HepG2 (cell line): ENCODE results near the gene FBXO2. TPM values are rescaled to one million over a fixed set of nuclear protein-coding genes. Genes with fewer than 3 reads are reported as not detected.

Experiments used
- EED ChIP-seq: sonication (generic); formaldehyde crosslinking; IDR thresholded peaks from 2 replicates; pipeline ENCODE4 v1.5.0; 2020; ENCODE audit warnings: mild to moderate bottlenecking, missing genetic modification reagents
- MEF2D ChIP-seq: sonication (generic); formaldehyde crosslinking; IDR thresholded peaks from 2 replicates; pipeline ENCODE4 v1.5.1; 2020; ENCODE audit warnings: mild to moderate bottlenecking, missing genetic modification reagents
- SIN3A ChIP-seq: IDR thresholded peaks from 2 replicates; pipeline ENCODE4 v1.6.1; 2011; ENCODE audit warnings: low read depth, mild to moderate bottlenecking, control low read depth, low read length, borderline replicate concordance
- SMAD1 ChIP-seq: sonication (generic); formaldehyde crosslinking; IDR thresholded peaks from 2 replicates; pipeline ENCODE4 v1.4.0; 2020; ENCODE audit warnings: missing genetic modification reagents, low read depth, mild to moderate bottlenecking, borderline replicate concordance
- ZBTB20 ChIP-seq: sonication (generic); formaldehyde crosslinking; IDR thresholded peaks from 2 replicates; pipeline ENCODE4 v1.8.1; 2023; ENCODE audit warnings: missing genetic modification reagents, low read depth, mild to moderate bottlenecking, borderline replicate concordance
- ZMAT3 ChIP-seq: sonication (generic); formaldehyde crosslinking; conservative IDR thresholded peaks from 2 replicates; pipeline ENCODE4 v1.7.0; 2021; ENCODE audit warnings: missing genetic modification reagents
- ZNF205 ChIP-seq: IDR thresholded peaks from 2 replicates; pipeline ENCODE4 v1.6.1; 2018; ENCODE audit warnings: missing biosample characterization, missing genetic modification reagents
- ZNF230 ChIP-seq: sonication (generic); formaldehyde crosslinking; IDR thresholded peaks from 2 replicates; pipeline ENCODE4 v1.4.0; 2020; ENCODE audit warnings: mild to moderate bottlenecking, missing genetic modification reagents
- polyA plus RNA-seq, 8 experiments: library from polyadenylated mRNA; depleted of rRNA in 3 of 8; stranded (reverse) in 7 of 8; unstranded in 1 of 8; fragments of >200 nt; fragmentation: Illumina TruSeq in 4 of 8; extraction: Trizol in 4 of 8; gene quantifications; 2 replicates each; pipeline versions ENCODE4 v1.2.1 to v1.2.3, GENCODE V29; 2011 to 2016; ENCODE audit warnings: low read depth in 4 of 8, missing spikeins in 1 of 8, mixed read lengths in 1 of 8; ENCODE audit not compliant: insufficient read depth in 1 of 8
- total RNA-seq, 5 experiments: library from RNA; depleted of rRNA; stranded (reverse); fragments of >200 nt; fragmentation: Illumina TruSeq; extraction: Trizol; gene quantifications; 2 replicates each; pipeline ENCODE4 v1.2.3, GENCODE V29; 2016; ENCODE audit warnings: low read depth in 1 of 5
- TF ChIP-seq, protein P1 (sequence below), 2 experiments: sonication (generic) in 1 of 2; formaldehyde crosslinking in 1 of 2; IDR thresholded peaks; 2 replicates each; pipeline versions ENCODE4 v1.6.1 to v1.9.0; 2014 to 2022; ENCODE audit warnings: antibody characterized with exemption in 1 of 2, borderline replicate concordance in 1 of 2, inconsistent platforms in 1 of 2, low read depth in 1 of 2, missing genetic modification reagents in 1 of 2
- TF ChIP-seq, protein P2 (sequence below): sonication (generic); formaldehyde crosslinking; conservative IDR thresholded peaks from 2 replicates; pipeline ENCODE4 v1.4.0; 2020; ENCODE audit warnings: missing genetic modification reagents
- TF ChIP-seq, protein P3 (sequence below): IDR thresholded peaks from 2 replicates; pipeline ENCODE4 v1.6.1; 2016; ENCODE audit warnings: missing compliant biosample characterization, missing genetic modification reagents, borderline replicate concordance
- TF ChIP-seq, protein P4 (sequence below): sonication (generic); formaldehyde crosslinking; IDR thresholded peaks from 2 replicates; pipeline ENCODE4 v1.5.1; 2020; ENCODE audit warnings: mild to moderate bottlenecking, missing genetic modification reagents, borderline replicate concordance

Gene FBXO2
- total and polyA plus RNA-seq, 2 of the 13 experiments (the other 11 are each of a cell fraction or from before 2014, with no cell fraction given) = 79.3 to 112 TPM

DNA sequence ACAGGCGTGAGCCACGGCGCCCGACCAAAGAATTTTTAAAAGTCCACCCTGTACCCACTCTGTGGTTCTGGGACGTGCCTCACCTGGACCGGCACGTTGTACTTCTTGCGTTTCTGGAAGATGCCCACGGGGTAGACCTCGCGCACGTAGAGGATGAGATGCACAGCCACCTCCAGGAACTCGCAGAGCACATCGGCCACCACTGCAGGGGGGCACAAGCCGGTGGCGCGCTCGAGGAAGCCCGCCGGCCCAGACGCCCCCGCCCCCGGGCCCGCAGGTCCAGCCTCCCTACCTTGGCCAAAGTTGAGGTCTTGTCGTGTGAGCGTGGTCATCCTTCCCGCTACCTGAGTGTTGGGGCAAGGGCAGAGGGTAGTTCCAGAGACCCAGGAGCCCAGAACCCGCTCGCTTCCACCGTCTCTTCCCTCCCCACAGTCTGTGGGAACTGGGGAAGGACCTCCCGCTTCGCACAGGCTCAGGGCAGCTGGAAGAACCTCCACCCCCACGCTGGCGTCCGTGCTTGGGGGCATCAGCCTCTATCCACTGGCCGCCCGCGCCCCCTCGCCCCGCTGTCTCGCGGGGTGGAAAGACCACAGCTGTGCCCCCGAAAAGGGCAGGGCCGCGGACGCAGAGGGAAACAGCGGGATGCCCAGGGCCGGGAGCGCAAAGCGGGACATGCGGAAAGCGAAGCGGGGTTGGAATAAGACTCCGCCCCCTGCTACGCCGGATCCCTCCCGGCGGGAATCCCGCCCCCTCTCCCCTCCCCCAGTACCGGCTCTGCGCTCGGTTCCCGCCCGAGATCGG is 26.2 kb upstream of the FBXO2 start (continued):
- TF ChIP-seq, protein P1, sequence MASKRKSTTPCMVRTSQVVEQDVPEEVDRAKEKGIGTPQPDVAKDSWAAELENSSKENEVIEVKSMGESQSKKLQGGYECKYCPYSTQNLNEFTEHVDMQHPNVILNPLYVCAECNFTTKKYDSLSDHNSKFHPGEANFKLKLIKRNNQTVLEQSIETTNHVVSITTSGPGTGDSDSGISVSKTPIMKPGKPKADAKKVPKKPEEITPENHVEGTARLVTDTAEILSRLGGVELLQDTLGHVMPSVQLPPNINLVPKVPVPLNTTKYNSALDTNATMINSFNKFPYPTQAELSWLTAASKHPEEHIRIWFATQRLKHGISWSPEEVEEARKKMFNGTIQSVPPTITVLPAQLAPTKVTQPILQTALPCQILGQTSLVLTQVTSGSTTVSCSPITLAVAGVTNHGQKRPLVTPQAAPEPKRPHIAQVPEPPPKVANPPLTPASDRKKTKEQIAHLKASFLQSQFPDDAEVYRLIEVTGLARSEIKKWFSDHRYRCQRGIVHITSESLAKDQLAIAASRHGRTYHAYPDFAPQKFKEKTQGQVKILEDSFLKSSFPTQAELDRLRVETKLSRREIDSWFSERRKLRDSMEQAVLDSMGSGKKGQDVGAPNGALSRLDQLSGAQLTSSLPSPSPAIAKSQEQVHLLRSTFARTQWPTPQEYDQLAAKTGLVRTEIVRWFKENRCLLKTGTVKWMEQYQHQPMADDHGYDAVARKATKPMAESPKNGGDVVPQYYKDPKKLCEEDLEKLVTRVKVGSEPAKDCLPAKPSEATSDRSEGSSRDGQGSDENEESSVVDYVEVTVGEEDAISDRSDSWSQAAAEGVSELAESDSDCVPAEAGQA (IDR thresholded peaks at IDR 0.05; ENCODE audit: low read depth) = no peak
- TF ChIP-seq, protein P1 (CRISPR knock-in tag; IDR thresholded peaks at IDR 0.05; ENCODE audit: borderline replicate concordance) = no peak
- TF ChIP-seq, protein P2, sequence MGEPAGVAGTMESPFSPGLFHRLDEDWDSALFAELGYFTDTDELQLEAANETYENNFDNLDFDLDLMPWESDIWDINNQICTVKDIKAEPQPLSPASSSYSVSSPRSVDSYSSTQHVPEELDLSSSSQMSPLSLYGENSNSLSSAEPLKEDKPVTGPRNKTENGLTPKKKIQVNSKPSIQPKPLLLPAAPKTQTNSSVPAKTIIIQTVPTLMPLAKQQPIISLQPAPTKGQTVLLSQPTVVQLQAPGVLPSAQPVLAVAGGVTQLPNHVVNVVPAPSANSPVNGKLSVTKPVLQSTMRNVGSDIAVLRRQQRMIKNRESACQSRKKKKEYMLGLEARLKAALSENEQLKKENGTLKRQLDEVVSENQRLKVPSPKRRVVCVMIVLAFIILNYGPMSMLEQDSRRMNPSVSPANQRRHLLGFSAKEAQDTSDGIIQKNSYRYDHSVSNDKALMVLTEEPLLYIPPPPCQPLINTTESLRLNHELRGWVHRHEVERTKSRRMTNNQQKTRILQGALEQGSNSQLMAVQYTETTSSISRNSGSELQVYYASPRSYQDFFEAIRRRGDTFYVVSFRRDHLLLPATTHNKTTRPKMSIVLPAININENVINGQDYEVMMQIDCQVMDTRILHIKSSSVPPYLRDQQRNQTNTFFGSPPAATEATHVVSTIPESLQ = no peak
- TF ChIP-seq ZNF205 (CRISPR knock-in tag) (0 out of 2 replicates have a peak, but pooled peaks have one; percentile 25), ZBTB20 (CRISPR knock-in tag) (no peak), SMAD1 (no peak), SIN3A (no peak), ZMAT3 (CRISPR knock-in tag) (no peak), MEF2D (CRISPR knock-in tag) (peak; percentile 58; the same call in 1 of the 2 replicates), ZNF230 (no peak), EED (CRISPR knock-in tag) (0 out of 2 replicates have a peak, but pooled peaks have one; percentile 61)
- TF ChIP-seq, protein P3, sequence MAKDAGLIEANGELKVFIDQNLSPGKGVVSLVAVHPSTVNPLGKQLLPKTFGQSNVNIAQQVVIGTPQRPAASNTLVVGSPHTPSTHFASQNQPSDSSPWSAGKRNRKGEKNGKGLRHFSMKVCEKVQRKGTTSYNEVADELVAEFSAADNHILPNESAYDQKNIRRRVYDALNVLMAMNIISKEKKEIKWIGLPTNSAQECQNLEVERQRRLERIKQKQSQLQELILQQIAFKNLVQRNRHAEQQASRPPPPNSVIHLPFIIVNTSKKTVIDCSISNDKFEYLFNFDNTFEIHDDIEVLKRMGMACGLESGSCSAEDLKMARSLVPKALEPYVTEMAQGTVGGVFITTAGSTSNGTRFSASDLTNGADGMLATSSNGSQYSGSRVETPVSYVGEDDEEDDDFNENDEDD (CRISPR knock-in tag) = no peak
- TF ChIP-seq, protein P4, sequence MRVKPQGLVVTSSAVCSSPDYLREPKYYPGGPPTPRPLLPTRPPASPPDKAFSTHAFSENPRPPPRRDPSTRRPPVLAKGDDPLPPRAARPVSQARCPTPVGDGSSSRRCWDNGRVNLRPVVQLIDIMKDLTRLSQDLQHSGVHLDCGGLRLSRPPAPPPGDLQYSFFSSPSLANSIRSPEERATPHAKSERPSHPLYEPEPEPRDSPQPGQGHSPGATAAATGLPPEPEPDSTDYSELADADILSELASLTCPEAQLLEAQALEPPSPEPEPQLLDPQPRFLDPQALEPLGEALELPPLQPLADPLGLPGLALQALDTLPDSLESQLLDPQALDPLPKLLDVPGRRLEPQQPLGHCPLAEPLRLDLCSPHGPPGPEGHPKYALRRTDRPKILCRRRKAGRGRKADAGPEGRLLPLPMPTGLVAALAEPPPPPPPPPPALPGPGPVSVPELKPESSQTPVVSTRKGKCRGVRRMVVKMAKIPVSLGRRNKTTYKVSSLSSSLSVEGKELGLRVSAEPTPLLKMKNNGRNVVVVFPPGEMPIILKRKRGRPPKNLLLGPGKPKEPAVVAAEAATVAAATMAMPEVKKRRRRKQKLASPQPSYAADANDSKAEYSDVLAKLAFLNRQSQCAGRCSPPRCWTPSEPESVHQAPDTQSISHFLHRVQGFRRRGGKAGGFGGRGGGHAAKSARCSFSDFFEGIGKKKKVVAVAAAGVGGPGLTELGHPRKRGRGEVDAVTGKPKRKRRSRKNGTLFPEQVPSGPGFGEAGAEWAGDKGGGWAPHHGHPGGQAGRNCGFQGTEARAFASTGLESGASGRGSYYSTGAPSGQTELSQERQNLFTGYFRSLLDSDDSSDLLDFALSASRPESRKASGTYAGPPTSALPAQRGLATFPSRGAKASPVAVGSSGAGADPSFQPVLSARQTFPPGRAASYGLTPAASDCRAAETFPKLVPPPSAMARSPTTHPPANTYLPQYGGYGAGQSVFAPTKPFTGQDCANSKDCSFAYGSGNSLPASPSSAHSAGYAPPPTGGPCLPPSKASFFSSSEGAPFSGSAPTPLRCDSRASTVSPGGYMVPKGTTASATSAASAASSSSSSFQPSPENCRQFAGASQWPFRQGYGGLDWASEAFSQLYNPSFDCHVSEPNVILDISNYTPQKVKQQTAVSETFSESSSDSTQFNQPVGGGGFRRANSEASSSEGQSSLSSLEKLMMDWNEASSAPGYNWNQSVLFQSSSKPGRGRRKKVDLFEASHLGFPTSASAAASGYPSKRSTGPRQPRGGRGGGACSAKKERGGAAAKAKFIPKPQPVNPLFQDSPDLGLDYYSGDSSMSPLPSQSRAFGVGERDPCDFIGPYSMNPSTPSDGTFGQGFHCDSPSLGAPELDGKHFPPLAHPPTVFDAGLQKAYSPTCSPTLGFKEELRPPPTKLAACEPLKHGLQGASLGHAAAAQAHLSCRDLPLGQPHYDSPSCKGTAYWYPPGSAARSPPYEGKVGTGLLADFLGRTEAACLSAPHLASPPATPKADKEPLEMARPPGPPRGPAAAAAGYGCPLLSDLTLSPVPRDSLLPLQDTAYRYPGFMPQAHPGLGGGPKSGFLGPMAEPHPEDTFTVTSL = no peak
